ENCODE data around the gene PPARD.

DNA sequence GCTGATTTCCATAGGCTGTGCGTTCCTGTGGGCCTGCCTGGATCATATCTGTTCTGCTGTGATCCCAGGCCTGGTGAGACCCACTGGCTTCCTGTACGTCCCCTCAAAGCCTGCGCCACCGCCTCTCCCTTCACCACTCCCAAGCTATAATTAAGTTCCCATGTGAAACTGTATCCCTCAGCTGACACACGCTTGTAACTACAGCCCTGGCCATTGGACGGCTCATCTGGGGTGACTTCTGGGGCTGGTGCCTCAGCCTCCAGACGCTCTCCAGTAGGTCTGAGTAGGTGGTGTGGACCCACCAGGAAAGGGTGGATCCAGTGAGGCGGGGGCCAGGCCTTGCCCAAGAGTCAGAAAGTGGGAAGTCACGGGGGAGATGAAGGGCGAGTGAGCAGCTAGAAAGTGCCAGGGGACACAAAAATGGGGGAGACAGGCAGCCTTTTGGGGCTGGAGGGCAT is 21.0 kb downstream of the PPARD start:
- TF ChIP-seq CTCF (IDR thresholded peaks at IDR 0.05) (no peak), POLR2A (IDR thresholded peaks at IDR 0.05) (no peak)

Measured in Peyer's patch (tissue), 4 donors.